LNCAP (cell line): ENCODE results near the gene CREB5.

Experiments
- CTCF ChIP-seq: fragments of 450-650 bp; IDR thresholded peaks from 2 replicates; pipeline ENCODE4 v1.5.1; 2017; ENCODE audit warnings: mild to moderate bottlenecking

Gene CREB5

DNA sequence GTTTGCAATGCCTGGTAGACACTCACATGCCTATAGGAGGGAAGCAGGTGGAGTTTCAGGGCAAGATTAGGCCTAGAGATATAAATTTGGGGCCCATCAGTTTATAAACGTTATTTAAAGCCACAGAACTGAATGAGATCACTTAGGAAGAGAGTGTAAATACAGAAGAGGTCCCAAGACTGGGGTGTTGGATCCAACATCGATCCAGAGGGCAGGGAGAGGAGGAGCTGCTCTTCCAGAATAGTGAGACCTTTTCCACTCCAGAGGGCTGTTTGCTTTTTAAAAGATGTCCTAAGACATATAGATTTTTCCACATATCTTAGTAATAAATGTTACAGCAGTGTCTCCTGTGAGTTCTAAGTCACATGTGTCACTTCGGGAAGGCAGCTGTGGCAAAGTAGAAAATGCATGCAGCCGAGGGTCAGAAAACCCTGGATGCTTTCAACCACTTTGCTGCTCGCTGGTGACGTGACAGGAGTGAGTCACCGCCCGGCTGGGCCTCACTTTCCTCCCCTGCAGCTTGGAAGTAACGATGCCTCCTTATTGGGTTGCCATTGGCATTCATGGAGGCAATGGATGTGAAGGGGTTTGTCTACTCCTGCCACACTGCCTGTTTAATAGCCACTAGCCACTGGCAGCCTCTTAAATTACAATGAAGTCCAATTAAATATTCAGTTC lies 450.4 kb downstream of the CREB5 start:
- TF ChIP-seq CTCF = no peak

GRCh38 chr7:28865601-28866144 lies 453.4 kb downstream of the CREB5 start:
- TF ChIP-seq CTCF = no peak

DNA sequence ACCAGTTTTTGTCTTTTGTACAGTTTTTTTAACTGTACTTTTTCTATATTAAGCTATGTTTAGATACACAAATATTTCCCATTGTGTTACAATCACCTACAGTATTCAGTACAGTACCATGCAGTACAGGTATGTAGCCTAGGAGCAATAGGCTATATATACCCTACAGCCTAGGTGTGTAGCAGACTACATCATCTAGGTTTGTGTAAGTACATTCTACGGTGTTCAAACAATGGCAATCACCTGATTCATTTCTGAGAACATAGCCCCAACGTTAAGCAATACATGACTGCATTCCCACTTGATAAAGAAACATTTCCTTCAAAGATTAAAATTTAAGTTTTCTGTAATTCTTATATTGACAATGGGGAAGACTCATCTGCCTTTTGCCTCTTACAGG lies 456.4 kb downstream of the CREB5 start:
- TF ChIP-seq CTCF = no peak

DNA sequence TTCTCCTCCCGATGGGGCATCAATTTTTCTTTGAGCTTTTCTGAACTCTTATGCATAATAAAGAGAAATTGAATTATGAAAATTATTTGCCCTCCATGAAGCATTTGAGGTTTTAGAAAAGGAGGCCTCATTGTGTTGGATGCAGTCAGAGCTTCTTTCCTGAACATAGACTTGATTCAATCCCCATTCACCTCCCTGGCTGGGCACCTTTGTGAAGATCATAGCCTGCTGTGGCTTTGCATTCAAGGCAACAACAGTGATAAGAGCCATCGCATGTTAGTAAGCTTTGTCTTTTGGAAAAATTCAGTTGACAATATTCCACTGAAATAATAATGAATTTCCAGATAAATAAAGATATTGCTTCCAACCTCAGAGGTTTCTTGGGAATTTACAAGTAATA lies 458.8 kb downstream of the CREB5 start:
- no peak for TF ChIP-seq CTCF

DNA sequence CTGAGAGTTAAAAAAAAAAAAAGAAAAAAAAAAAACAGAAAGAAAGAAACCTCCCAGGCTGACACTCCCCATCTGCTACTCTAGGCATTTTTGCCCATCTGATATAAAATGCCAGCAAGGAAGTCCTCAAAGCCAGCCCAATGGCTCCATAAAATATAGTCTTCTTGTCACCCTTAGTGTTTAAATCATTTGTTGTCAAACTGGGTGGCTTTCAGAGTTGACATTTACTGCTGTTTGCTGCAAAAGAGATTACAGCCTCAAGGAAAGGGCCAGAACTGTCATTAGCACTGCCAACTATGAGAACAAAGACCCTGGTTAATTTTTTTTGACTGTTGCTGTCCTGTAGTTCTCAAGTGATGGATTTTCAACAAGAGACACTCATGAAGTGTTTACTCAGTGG lies 459.3 kb downstream of the CREB5 start:
- no peak for TF ChIP-seq CTCF

- no peak for TF ChIP-seq CTCF
Measured at GRCh38 chr7:28872226-28872625, 459.9 kb downstream of the CREB5 start.

GRCh38 chr7:28873365-28873764 lies 461.0 kb downstream of the CREB5 start:
- TF ChIP-seq CTCF = no peak

DNA sequence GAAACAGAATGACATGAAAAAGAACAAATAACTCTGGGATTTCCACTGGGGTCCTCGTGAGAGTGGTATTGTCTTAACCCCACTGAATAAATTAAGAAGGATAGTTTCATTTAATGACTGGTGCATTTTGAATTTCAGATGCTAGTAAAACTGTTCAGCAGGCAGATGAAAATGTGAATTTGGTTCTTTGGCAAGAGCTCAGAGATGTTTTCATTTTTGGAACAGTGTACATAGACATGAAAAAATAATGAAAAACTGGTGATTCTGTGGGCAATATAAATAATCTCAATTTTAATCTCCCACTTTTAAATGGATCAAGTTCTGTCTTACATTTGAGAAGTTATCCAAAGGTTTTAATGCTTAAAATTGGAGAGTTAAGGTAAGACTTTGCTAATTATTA lies 461.7 kb downstream of the CREB5 start:
- TF ChIP-seq CTCF = no peak
